ENCODE measurements around the gene PRSS1.
A peak's percentile ranks its signal among the peaks of the same experiment; 100 is the strongest.
"Not testable (repeated sequence)": the region's sequence is repeated elsewhere in the genome, so short reads cannot be mapped to it uniquely, and the experiment has no call there.

The PRSS1 gene

DNA sequence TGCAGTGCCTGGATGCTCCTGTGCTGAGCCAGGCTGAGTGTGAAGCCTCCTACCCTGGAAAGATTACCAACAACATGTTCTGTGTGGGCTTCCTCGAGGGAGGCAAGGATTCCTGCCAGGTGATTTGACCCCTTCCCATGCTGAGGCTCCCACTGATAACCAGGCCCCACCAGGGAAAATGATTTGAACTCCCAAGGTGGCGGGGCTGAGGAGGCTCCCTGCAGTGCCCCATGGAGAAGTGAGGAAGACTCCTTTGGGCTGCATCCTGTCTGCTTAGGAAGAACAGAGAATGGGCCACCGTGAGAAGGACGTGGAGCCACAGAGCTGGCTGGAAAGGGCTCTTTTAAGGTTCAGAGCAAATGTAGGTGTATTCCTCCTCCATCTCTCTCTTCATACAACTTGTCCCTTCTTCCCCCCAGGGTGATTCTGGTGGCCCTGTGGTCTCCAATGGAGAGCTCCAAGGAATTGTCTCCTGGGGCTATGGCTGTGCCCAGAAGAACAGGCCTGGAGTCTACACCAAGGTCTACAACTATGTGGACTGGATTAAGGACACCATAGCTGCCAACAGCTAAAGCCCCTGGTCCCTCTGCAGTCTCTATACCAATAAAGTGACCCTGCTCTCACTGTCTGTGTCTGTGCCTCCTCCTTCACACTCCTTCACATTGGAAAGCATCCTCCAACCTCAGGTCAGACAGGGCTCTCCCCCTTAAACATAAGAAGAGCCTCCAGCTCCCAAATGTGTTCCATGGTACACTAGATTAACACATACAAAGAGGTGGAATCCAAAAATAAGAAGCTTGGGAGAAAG is 24.9 kb downstream of the PRSS1 start:
- H3K36me3 ChIP-seq (ENCODE audit: insufficient read depth, low read length): no peaks in the 10 kb centered on the region
- no peaks in the 10 kb centered on the region for H3K79me2 ChIP-seq (ENCODE audit: control insufficient read depth, insufficient read depth, low read length, unreplicated experiment)
- no peak overlapping the region for H3K4me3 ChIP-seq (ENCODE audit: low read depth, low read length)
- peaks cover 34% of the 10 kb centered on the region for H3K27me3 ChIP-seq (ENCODE audit: insufficient read depth, low read length)
- H2AFZ ChIP-seq (ENCODE audit: low read length, unreplicated experiment): no peak overlapping the region
- H3K27ac ChIP-seq (ENCODE audit: low read depth, low read length): no peak overlapping the region
- peaks cover 9% of the 10 kb centered on the region for H3K4me1 ChIP-seq (ENCODE audit: control insufficient read depth, insufficient read depth, low read length, unreplicated experiment)

DNA sequence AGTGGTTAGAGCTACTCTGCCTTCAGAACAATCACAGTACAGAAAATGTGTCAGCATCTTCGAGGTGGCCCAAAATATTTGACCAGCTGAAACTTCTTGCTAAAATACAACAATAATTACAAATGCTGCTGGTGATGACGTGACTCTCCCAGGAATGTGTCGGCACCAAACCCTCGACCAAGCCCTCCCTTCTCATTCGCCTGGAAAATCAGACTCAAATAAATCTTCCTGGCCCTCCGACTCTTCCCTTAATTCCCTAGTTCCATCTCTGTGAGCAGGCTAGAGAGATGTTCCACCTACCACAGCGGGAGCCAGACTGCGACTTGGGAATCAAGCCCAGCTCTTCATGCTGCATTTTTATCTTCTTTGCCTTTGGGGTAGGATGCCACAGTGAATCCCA is 25.6 kb downstream of the PRSS1 start:
- no peak overlapping the region for H3K4me3 ChIP-seq (ENCODE audit: low read depth, low read length)
- H3K79me2 ChIP-seq (ENCODE audit: control insufficient read depth, insufficient read depth, low read length, unreplicated experiment): no peaks in the 10 kb centered on the region
- no peak overlapping the region for H2AFZ ChIP-seq (ENCODE audit: low read length, unreplicated experiment)
- peaks cover 34% of the 10 kb centered on the region for H3K27me3 ChIP-seq (ENCODE audit: insufficient read depth, low read length)
- peaks cover 9% of the 10 kb centered on the region for H3K4me1 ChIP-seq (ENCODE audit: control insufficient read depth, insufficient read depth, low read length, unreplicated experiment)
- H3K36me3 ChIP-seq (ENCODE audit: insufficient read depth, low read length): no peaks in the 10 kb centered on the region
- H3K27ac ChIP-seq (ENCODE audit: low read depth, low read length): no peak overlapping the region

- not testable (repeated sequence) for H3K4me3 ChIP-seq (ENCODE audit: low read depth, low read length); H3K27ac ChIP-seq (ENCODE audit: low read depth, low read length); H3K79me2 ChIP-seq (ENCODE audit: control insufficient read depth, insufficient read depth, low read length, unreplicated experiment); H3K4me1 ChIP-seq (ENCODE audit: control insufficient read depth, insufficient read depth, low read length, unreplicated experiment); H3K36me3 ChIP-seq (ENCODE audit: insufficient read depth, low read length); H2AFZ ChIP-seq (ENCODE audit: low read length, unreplicated experiment)
- H3K27me3 ChIP-seq (ENCODE audit: insufficient read depth, low read length): peaks cover 33% of the 10 kb centered on the region
These were observed 26.3 kb downstream of the PRSS1 start for GRCh38 chr7:142775351-142776115.

GRCh38 chr7:142776206-142776844 is 27.1 kb downstream of the PRSS1 start:
- Histone ChIP-seq H2AFZ (ENCODE audit: low read length, unreplicated experiment) (no peak overlapping the region), H3K4me3 (ENCODE audit: low read depth, low read length) (no peak overlapping the region), H3K36me3 (ENCODE audit: insufficient read depth, low read length) (no peaks in the 10 kb centered on the region), H3K27me3 (ENCODE audit: insufficient read depth, low read length) (peaks cover 25% of the 10 kb centered on the region), H3K4me1 (ENCODE audit: control insufficient read depth, insufficient read depth, low read length, unreplicated experiment) (peaks cover 9% of the 10 kb centered on the region), H3K27ac (ENCODE audit: low read depth, low read length) (no peak overlapping the region), H3K79me2 (ENCODE audit: control insufficient read depth, insufficient read depth, low read length, unreplicated experiment) (no peaks in the 10 kb centered on the region)

GRCh38 chr7:142776845-142777225 is 27.6 kb downstream of the PRSS1 start:
- H3K4me1 ChIP-seq (ENCODE audit: control insufficient read depth, insufficient read depth, low read length, unreplicated experiment); H3K27ac ChIP-seq (ENCODE audit: low read depth, low read length); H3K4me3 ChIP-seq (ENCODE audit: low read depth, low read length); H2AFZ ChIP-seq (ENCODE audit: low read length, unreplicated experiment); H3K79me2 ChIP-seq (ENCODE audit: control insufficient read depth, insufficient read depth, low read length, unreplicated experiment); H3K36me3 ChIP-seq (ENCODE audit: insufficient read depth, low read length): not testable (repeated sequence)
- peaks cover 20% of the 10 kb centered on the region; the same call in 1 of the 2 replicates for H3K27me3 ChIP-seq (ENCODE audit: insufficient read depth, low read length)

GRCh38 chr7:142777318-142777717 is 28.0 kb downstream of the PRSS1 start:
- peaks cover 19% of the 10 kb centered on the region; the same call in 1 of the 2 replicates for H3K27me3 ChIP-seq (ENCODE audit: insufficient read depth, low read length)
- peaks cover 9% of the 10 kb centered on the region for H3K4me1 ChIP-seq (ENCODE audit: control insufficient read depth, insufficient read depth, low read length, unreplicated experiment)
- H3K36me3 ChIP-seq (ENCODE audit: insufficient read depth, low read length): no peaks in the 10 kb centered on the region
- H3K4me3 ChIP-seq (ENCODE audit: low read depth, low read length): no peak overlapping the region
- H2AFZ ChIP-seq (ENCODE audit: low read length, unreplicated experiment): no peak overlapping the region
- no peak overlapping the region for H3K27ac ChIP-seq (ENCODE audit: low read depth, low read length)
- no peaks in the 10 kb centered on the region for H3K79me2 ChIP-seq (ENCODE audit: control insufficient read depth, insufficient read depth, low read length, unreplicated experiment)

DNA sequence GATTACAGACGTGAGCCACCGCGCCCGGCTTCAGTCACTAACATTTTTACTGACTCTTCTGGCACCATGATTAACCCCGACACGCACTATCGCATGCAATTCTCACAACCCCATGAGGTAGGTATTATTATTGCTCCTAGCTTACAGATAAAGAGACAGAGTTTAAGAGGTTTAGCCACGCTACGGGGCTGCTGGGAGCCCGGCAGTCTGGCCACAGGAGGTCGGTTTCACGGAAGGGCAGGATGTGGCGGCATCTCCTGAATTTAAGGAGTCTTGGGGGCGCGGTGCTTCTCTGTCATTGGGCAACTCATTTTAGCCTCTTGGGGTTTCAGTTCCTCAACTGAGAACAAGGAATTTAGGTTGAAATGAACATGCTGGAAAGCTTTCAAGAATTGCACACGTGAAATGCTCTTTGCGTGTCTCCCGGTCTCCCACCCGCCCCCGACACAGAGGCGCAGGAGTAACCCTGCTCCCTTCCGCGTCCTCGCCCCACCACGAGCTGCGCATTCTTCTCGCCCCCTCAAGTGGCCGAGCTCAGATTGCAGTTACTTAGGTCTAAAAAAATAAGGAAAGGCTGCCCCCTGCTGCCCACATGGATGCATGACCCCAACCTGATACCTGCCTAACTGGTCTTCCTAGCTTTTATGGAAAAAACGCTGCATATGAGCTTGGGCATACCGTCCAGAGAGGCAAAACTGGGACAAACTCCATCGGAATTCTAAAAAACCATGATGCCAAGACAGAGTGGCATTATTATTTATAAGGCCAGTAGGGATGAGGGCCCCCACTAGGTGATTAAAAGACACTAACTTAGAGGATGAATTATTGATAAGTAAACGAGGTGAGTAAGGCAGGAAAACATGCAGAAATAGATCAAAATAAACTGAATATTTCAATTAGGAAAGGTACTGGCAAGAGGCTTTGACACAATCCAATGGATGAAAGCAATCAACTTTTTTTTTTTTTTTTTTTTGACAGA is 33.9 kb downstream of the PRSS1 start:
- H3K79me2 ChIP-seq (ENCODE audit: control insufficient read depth, insufficient read depth, low read length, unreplicated experiment): no peaks in the 10 kb centered on the region
- H3K27ac ChIP-seq (ENCODE audit: low read depth, low read length): no peak overlapping the region
- peak overlapping the region; percentile 86 for H2AFZ ChIP-seq (ENCODE audit: low read length, unreplicated experiment)
- H3K4me3 ChIP-seq (ENCODE audit: low read depth, low read length): peak overlapping the region; percentile 77
- H3K36me3 ChIP-seq (ENCODE audit: insufficient read depth, low read length): no peaks in the 10 kb centered on the region
- H3K4me1 ChIP-seq (ENCODE audit: control insufficient read depth, insufficient read depth, low read length, unreplicated experiment): no peaks in the 10 kb centered on the region
- H3K27me3 ChIP-seq (ENCODE audit: insufficient read depth, low read length): peaks cover 4% of the 10 kb centered on the region; the same call in 1 of the 2 replicates

- Histone ChIP-seq H3K79me2 (ENCODE audit: control insufficient read depth, insufficient read depth, low read length, unreplicated experiment) (no peaks in the 10 kb centered on the region), H3K4me3 (ENCODE audit: low read depth, low read length) (no peak overlapping the region), H3K36me3 (ENCODE audit: insufficient read depth, low read length) (no peaks in the 10 kb centered on the region), H3K4me1 (ENCODE audit: control insufficient read depth, insufficient read depth, low read length, unreplicated experiment) (no peaks in the 10 kb centered on the region), H3K27ac (ENCODE audit: low read depth, low read length) (no peak overlapping the region), H3K27me3 (ENCODE audit: insufficient read depth, low read length) (peaks cover 8% of the 10 kb centered on the region; the same call in 1 of the 2 replicates), H2AFZ (ENCODE audit: low read length, unreplicated experiment) (no peak overlapping the region)
These were observed 34.8 kb downstream of the PRSS1 start for GRCh38 chr7:142784096-142784495.

GRCh38 chr7:142784716-142785115 is 35.4 kb downstream of the PRSS1 start:
- Histone ChIP-seq H3K4me1 (ENCODE audit: control insufficient read depth, insufficient read depth, low read length, unreplicated experiment) (no peaks in the 10 kb centered on the region), H3K27ac (ENCODE audit: low read depth, low read length) (no peak overlapping the region), H2AFZ (ENCODE audit: low read length, unreplicated experiment) (no peak overlapping the region), H3K4me3 (ENCODE audit: low read depth, low read length) (no peak overlapping the region), H3K79me2 (ENCODE audit: control insufficient read depth, insufficient read depth, low read length, unreplicated experiment) (no peaks in the 10 kb centered on the region), H3K36me3 (ENCODE audit: insufficient read depth, low read length) (no peaks in the 10 kb centered on the region), H3K27me3 (ENCODE audit: insufficient read depth, low read length) (peaks cover 14% of the 10 kb centered on the region; the same call in 1 of the 2 replicates)

- Histone ChIP-seq H3K4me3 (ENCODE audit: low read depth, low read length) (no peak overlapping the region), H3K36me3 (ENCODE audit: insufficient read depth, low read length) (no peaks in the 10 kb centered on the region), H3K27me3 (ENCODE audit: insufficient read depth, low read length) (peaks cover 25% of the 10 kb centered on the region), H2AFZ (ENCODE audit: low read length, unreplicated experiment) (no peak overlapping the region), H3K79me2 (ENCODE audit: control insufficient read depth, insufficient read depth, low read length, unreplicated experiment) (no peaks in the 10 kb centered on the region), H3K27ac (ENCODE audit: low read depth, low read length) (no peak overlapping the region), H3K4me1 (ENCODE audit: control insufficient read depth, insufficient read depth, low read length, unreplicated experiment) (no peaks in the 10 kb centered on the region)
These were observed 36.6 kb downstream of the PRSS1 start for GRCh38 chr7:142785841-142786250.

Data from ACC112 (cell line).